Measurements from ENCODE around the gene TAPBP. TPM values are rescaled to one million over a fixed set of nuclear protein-coding genes. Genes with fewer than 3 reads are reported as not detected.

TAPBP gene
- total and polyA plus RNA-seq, 9 of the 15 experiments (the other 6 are each of a cell fraction or from before 2014, with no cell fraction given), result 5.6 to 74.0 (median 22.3) TPM

DNA sequence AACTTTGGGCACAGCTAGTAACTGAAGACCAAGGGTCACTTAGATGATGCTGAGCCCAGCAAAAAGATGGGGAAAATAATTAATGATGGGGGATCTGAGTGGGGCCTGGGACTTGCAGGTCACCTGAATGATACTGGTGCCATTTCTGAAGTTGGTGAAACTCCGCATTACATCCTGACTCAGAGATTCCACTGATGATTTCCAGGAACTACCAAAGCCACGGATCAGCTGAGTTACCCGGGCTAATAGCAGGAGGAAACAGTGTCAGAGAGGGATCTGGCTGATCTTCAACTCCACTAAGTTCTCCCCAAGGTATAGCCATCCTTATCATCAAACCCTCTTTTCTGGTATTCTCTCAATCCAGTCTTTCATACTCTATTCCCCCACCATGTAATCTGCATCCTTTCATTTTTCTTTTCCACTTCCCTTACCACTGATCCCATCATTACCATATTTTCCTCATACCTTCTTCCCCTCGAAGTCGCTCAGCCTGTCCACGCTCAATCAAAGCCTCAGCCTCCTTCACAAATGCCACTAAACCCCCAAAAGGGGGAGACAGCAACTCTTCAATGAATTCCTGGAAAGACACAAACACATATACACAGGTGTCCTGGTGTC is 62.4 kb downstream of the TAPBP start (continued):
- 0 out of 2 replicates have a peak, but pooled peaks have one; percentile 14 for TF ChIP-seq PHB2 (IDR thresholded peaks at IDR 0.05; ENCODE audit: low read depth)
- 0 out of 2 replicates have a peak, but pooled peaks have one; percentile 11 for TF ChIP-seq CC2D1A (IDR thresholded peaks at IDR 0.05)
- TF ChIP-seq ZNF407 (IDR thresholded peaks at IDR 0.05; ENCODE audit: low read depth), result 0 out of 2 replicates have a peak, but pooled peaks have one; percentile 32
- peak; percentile 21 for TF ChIP-seq CTCFL (IDR thresholded peaks at IDR 0.05; ENCODE audit: borderline replicate concordance, insufficient read depth, low read depth, low read length, poor library complexity, severe bottlenecking)
- 0 out of 2 replicates have a peak, but pooled peaks have one; percentile 26 for TF ChIP-seq HLTF (IDR thresholded peaks at IDR 0.05)
- no peak for TF ChIP-seq HMG20A (CRISPR knock-in tag; conservative IDR thresholded peaks at IDR 0.05)
- TF ChIP-seq CEBPG (CRISPR knock-in tag; IDR thresholded peaks at IDR 0.05), result no peak
- no peak for TF ChIP-seq CEBPG (tag; conservative IDR thresholded peaks at IDR 0.05 in 1 of 2, IDR thresholded peaks at IDR 0.05 in 1 of 2)
- TF ChIP-seq SNAPC5 (CRISPR knock-in tag; IDR thresholded peaks at IDR 0.05), result no peak
- TF ChIP-seq KAT7 (CRISPR knock-in tag; IDR thresholded peaks at IDR 0.05; ENCODE audit: borderline replicate concordance), result no peak
- no peak for TF ChIP-seq PRPF4 (IDR thresholded peaks at IDR 0.05; ENCODE audit: insufficient read depth, low read depth, low read length, poor library complexity, severe bottlenecking)
- TF ChIP-seq ARID2 (IDR thresholded peaks at IDR 0.05), result 0 out of 2 replicates have a peak, but pooled peaks have one; percentile 12
- no peak for TF ChIP-seq ZNF165 (CRISPR knock-in tag; IDR thresholded peaks at IDR 0.05; ENCODE audit: borderline replicate concordance)
- TF ChIP-seq CBX3 (IDR thresholded peaks at IDR 0.05; ENCODE audit: borderline replicate concordance in 1 of 2, low read length in 2 of 2), result no peak
- TF ChIP-seq RAD21 (CRISPR knock-in tag; conservative IDR thresholded peaks at IDR 0.05 in 1 of 2, IDR thresholded peaks at IDR 0.05 in 1 of 2), result peak in 1 of 2 experiments; percentile 27; a peak in 1 of 4 replicates
- no peak for TF ChIP-seq ZNF212 (CRISPR knock-in tag; IDR thresholded peaks at IDR 0.05)
- no peak for TF ChIP-seq USF1 (CRISPR knock-in tag; IDR thresholded peaks at IDR 0.05)

Measured in K562 (cell line).